Keratinocyte (primary cell): ENCODE measurements around the gene NINJ2.

ENCODE experiments used
- CTCF ChIP-seq, 3 experiments: IDR thresholded peaks in 1 of 3; conservative IDR thresholded peaks in 1 of 3; optimal IDR thresholded peaks in 1 of 3; 2 replicates in 2 of 3; 3 replicates in 1 of 3; pipeline versions ENCODE3 to v1.5.1; 2011; ENCODE audit warnings: low read length in 3 of 3, mild to moderate bottlenecking in 3 of 3, moderate library complexity in 2 of 3, control low read depth in 1 of 3, inconsistent platforms in 1 of 3; ENCODE audit not compliant: insufficient read depth in 2 of 3; ENCODE audit errors: extremely low read depth in 1 of 3
- EZH2 ChIP-seq: IDR thresholded peaks from one replicate; pipeline ENCODE4 v1.6.1; 2012; ENCODE audit warnings: inconsistent platforms, mild to moderate bottlenecking, low read length, moderate library complexity

GRCh38 chr12:570921-571794, 92.1 kb downstream of the NINJ2 start:
- TF ChIP-seq CTCF (optimal IDR thresholded peaks at IDR 0.05 in 1 of 3, IDR thresholded peaks at IDR 0.05 in 1 of 3, conservative IDR thresholded peaks at IDR 0.05 in 1 of 3; ENCODE audit: extremely low read depth in 1 of 3, insufficient read depth in 2 of 3, low read length in 3 of 3), result no peak
- TF ChIP-seq EZH2, result no peak
